Germinal center (tissue), 1 donor: Measurements from ENCODE around the gene SLC15A3.

Experiments
- DNase-seq: peaks from one replicate; pipeline ENCODE4 v3.0.0; 2012; ENCODE audit warnings: mixed read lengths, low spot score

SLC15A3 gene

DNA sequence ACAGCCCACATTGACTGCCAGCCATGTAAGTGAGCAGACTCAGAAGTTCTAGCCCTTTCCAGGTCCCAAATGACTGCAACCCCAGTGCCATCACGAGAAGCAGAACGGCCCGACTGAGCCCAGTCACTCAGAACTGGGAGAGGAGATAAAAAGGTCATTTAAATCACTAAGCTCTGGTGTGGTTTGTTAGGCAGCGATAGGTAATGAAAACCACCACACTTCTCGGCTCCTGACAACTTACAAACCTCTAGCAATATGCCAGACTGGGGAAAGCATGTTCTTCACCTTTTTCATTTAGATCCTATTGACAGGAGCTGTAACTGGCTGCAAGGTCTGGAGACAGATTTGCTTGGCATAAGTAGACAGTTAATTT, 6.7 kb downstream of the SLC15A3 start:
- no peak for DNase-seq

GRCh38 chr11:60944490-60945294, 7.3 kb downstream of the SLC15A3 start:
- DNase-seq = no peak

GRCh38 chr11:60942970-60943565, 8.9 kb downstream of the SLC15A3 start:
- DNase-seq = no peak

- no peak for DNase-seq
Observed at GRCh38 chr11:60942219-60942618, 9.8 kb downstream of the SLC15A3 start.

DNA sequence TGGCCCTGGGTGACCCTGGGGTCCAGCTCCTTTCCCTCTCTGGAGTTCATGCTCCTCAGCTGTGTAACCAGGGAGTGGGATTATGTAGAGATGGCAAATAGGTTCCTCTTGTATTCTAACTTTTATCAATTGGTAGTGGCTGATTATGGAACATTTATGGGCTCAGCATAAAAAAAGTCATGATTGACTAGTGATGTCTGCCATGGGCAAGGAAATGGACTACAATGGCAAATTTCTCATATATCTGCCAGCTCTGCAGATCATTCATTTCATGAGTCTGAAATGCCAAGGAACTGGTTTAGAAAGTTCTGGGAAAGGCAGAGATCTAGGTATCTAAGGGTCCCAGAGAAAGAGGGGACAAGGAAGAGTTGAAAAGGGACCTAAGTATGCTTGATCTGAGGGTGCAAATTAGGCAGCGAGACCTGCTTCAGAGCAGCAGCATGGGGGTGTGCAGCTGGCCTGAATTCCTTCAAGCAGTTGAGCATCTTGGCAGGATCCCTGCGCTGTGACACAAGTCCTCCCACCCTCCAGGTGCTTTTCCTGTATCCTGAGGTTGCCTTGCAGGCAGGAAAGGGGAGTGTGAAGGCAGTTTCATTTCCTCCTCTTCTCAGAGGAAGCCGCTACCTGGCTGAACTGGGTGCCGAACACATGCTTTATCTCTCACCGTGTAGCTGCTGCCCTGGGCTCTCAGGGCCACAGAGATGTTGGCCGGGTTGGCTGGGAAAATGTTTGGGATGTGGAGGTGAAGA, 10.4 kb downstream of the SLC15A3 start:
- no peak for DNase-seq

DNA sequence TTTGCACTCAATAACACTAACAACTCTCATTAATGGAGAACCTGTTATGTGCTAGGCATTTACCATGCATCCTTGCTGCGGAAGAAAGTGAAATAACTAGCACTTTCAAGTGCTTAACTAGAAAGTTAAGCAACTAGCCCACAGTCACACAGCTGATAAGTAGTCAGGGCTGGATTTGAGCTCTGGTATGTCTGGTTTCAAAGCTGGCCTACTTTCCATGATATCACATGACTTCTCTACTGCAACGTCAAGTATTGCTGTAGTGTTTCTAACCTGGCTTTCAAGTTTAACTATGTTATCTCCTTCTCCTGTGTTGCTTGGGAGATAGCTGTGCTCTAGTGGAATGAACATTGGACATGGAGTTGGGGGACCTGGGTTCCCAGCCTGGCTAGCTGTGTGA, 12.1 kb downstream of the SLC15A3 start:
- no peak for DNase-seq

DNA sequence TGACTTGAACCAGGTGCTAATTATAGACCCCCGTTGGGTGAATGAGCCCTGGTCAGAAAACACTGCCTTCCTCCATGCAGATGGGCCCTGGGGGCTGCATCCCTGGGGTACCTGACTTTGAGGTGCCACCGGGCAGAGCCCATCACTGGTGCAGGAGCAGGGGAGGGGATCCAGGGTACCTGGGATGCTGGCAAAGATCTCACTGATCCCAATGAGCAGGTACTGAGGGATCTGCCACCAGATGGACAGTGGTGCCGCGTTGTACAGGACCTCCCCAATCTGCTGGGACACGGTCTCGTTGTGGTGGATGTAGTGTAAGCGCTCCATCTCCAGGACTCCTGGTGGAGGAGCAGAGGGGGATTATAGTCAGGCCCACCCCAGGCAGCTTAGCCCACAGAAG, 12.7 kb downstream of the SLC15A3 start:
- no peak for DNase-seq

- DNase-seq = no peak
Observed at GRCh38 chr11:60938500-60938899, 13.5 kb downstream of the SLC15A3 start.

DNA sequence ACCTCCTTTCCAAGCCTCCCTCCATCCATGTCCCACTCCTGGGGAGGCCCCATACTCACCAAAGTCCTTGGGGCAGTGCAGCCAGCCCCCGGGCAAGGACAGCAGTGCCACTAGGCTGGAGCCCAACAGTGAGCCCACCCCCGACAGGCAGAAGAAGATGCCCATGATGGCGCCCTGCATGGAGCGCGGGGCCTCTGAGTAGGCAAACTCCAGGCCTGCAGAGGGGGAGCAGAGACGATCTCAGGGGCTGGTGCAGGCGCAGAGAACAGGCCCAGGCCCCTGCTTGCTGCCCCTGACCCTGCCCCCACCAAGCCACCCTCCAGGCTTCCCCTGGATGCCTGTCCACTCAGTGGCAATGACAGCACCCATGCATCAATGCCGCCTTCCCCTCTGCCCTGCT, 14.2 kb downstream of the SLC15A3 start:
- DNase-seq = no peak

DNA sequence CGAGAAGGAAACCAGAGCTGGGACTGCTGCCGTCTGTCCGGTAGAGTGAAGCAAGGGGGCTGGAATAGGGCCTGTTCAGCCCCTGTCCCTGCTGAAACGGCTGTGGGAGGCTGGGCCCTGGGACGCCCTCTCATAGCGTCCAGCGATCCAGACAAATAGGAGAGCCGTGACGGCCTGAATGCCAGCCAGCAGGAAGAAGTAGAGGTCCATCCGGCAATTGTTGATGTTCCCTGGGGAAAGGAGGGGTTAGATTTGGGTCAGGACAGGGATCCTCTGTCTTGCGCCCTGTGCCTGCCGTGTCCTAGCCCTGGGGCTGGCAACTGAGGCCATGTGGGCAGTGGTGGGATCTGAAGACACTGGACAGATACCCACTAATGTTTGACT, 14.8 kb downstream of the SLC15A3 start:
- no peak for DNase-seq

GRCh38 chr11:60936467-60937143, 15.4 kb downstream of the SLC15A3 start:
- no peak for DNase-seq

GRCh38 chr11:60935676-60936442, 16.1 kb downstream of the SLC15A3 start:
- no peak for DNase-seq

- DNase-seq = no peak
Observed at GRCh38 chr11:60934790-60935605, 17.0 kb downstream of the SLC15A3 start.

- DNase-seq = no peak
Observed at GRCh38 chr11:60934124-60934789, 17.7 kb downstream of the SLC15A3 start.

DNA sequence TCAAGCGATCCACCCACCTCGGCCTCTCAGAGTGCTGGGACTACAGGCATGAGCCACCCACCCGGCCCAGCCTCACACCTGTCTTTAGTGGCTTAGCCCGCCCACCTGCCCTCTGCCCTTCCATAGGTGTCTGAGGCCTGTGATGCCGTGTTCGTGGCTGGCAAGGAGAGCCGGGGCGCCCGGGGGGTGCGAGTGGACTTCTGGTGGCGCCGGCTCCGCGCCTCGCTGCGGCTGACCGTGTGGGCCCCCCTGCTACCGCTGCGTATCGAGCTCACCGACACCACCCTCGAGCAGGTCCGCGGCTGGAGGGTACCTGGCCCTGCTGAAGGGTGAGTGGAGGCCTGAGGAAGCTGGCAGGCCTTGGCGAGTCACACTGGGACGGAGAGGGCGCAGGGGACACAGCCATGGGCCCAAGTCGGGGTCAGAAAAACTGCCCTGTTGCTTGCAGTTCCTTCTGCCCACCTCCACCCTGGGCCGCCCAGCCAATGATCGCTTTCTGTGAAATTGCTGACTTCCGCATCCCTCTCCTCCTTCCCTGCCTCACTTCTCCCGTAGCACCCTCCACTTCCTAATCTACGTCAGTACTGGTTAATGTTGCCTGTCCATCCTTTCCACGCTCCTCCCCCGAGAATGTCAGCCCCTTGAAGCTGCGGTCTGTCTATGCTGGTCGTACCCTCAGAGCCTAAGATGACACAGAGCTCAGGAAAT, 18.4 kb downstream of the SLC15A3 start:
- DNase-seq = no peak

DNA sequence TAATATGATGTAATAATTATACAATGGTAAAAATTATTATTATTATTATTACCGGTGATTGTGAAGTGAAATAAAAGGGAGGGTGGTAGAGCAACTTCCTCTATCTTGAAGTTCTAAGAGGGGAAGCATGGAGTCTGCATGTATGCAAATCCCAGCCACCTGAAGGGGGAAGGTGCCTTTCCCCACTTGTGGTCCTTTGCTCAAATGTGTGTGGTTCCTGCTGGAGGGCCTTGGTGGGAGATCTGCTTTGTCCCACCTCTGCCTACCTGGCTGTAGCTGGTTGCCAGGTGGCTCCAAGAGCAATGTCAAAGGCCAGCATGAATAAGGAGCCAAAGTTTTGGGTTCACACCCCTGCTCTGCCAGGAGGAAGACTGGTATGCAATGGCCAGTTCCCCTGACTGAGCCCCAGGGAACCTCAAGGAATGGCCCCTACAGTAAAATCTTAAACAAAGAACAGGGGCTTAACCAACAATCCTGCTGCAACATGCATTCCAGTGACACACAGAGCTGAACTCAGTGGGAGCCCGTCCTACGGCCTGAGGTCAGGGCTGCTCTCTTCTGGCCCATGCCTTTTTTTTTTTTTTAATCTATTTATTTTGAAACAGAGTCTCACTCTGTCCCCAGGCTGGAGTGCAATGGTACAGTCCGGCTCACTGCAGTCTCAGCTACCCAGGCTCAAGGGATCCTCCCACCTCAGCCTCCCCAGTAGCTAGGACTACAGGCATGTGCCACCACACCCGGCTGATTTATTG, 19.2 kb downstream of the SLC15A3 start:
- peak; percentile 79 for DNase-seq

DNA sequence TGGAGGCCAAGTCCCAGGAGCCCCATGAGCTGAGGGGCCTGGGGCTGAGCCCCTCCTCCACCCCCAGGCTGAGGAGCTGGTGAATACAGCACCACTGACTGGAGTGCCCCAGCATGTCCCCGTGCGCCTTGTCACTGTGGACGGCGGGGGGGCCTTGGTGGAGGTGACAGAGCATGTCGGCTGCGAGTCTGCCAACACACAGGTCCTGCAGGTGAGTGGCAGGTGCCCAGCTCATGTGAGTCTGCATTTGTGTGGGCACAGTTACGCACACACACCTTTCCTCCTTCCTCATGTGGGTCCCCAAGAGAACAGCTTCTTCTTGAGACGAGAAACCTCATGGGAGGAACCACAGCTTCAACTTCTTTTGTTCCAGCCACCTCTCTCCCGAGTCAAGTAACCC, 20.1 kb downstream of the SLC15A3 start:
- peak; percentile 85 for DNase-seq

- no peak for DNase-seq
Observed at GRCh38 chr11:60930394-60930793, 21.6 kb downstream of the SLC15A3 start.

DNA sequence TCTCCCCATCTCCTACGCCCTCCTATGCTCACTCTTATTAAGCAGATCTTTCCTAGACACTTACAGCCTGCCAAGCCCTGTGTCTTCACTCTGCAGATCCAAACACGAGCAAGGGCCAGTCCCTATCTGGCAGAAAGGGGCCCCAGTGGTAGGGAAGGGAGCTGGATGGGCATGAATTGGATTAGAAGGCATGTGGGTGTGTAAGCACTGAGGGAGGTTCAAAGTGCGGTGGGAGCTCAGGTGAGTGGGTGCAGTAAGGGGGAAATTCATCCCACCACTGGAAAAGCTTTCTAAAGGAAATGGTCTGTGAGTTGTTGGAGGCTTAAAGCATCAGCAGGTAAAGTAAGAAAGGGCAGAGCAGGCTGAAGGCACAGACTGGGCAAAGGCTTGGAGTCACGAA, 22.2 kb downstream of the SLC15A3 start:
- no peak for DNase-seq
